Uterus (tissue), 2 donors: ENCODE data around the gene FBXL22.

ENCODE experiments used
- CTCF ChIP-seq, 4 experiments: fragments of 200-600 bp in 2 of 4; fragments of 450-650 bp in 2 of 4; sonication (generic) in 2 of 4; IDR thresholded peaks; one replicate each; pipeline ENCODE4 v1.5.1; 2016 to 2019; ENCODE audit warnings: antibody characterized with exemption in 4 of 4, mild to moderate bottlenecking in 2 of 4, moderate library complexity in 1 of 4
- POLR2A ChIP-seq, 2 donors: fragments of 450-650 bp; IDR thresholded peaks; one replicate each; pipeline ENCODE4 v1.6.1; 2016; ENCODE audit warnings: antibody characterized with exemption in 2 of 2, mild to moderate bottlenecking in 1 of 2, moderate library complexity in 1 of 2

GRCh38 chr15:63636518-63637061, 39.4 kb downstream of the FBXL22 start:
- TF ChIP-seq CTCF (IDR thresholded peaks at IDR 0.05), result no peak
- no peak for TF ChIP-seq POLR2A (IDR thresholded peaks at IDR 0.05)
